PC-3 (cell line): ENCODE results near the gene TSFM.

Experiments used
- EZH2 ChIP-seq: fragments of 300-600 bp; sonication (generic); IDR thresholded peaks from one replicate; pipeline ENCODE4 v1.6.1; 2017; ENCODE audit warnings: antibody characterized with exemption, mild to moderate bottlenecking, low read length; ENCODE audit not compliant: unreplicated experiment
- EZH2phosphoT487 ChIP-seq: fragments of 300-600 bp; sonication (generic); IDR thresholded peaks from 2 replicates; pipeline ENCODE4 v1.6.1; 2018; ENCODE audit warnings: mild to moderate bottlenecking, antibody characterized with exemption, low read length, borderline replicate concordance
- TF ChIP-seq, protein P1 (sequence below): fragments of 300-600 bp; sonication (generic); conservative IDR thresholded peaks from 2 replicates; pipeline ENCODE4 v1.5.1; 2017; ENCODE audit warnings: antibody characterized with exemption, low read depth, mild to moderate bottlenecking, low read length

DNA sequence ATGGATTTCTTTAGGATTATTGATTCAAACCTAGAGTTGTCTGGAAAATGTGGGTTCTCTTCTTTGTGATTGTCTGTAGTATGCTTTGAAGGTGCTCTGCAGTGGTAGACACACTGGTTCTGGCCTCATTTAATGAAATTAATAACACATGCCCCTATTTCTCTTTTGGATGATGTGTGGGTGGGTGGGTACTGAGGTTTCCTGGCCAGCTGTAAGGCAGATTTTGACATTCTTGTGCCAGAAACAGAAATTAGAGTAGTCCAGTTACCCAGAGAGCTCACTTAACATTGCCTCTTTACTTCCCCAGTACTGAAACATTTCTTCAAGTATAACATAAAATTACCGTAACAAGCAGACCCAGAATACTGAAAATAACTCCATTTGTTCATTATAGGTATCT lies 14.4 kb downstream of the TSFM start:
- TF ChIP-seq, protein P1, sequence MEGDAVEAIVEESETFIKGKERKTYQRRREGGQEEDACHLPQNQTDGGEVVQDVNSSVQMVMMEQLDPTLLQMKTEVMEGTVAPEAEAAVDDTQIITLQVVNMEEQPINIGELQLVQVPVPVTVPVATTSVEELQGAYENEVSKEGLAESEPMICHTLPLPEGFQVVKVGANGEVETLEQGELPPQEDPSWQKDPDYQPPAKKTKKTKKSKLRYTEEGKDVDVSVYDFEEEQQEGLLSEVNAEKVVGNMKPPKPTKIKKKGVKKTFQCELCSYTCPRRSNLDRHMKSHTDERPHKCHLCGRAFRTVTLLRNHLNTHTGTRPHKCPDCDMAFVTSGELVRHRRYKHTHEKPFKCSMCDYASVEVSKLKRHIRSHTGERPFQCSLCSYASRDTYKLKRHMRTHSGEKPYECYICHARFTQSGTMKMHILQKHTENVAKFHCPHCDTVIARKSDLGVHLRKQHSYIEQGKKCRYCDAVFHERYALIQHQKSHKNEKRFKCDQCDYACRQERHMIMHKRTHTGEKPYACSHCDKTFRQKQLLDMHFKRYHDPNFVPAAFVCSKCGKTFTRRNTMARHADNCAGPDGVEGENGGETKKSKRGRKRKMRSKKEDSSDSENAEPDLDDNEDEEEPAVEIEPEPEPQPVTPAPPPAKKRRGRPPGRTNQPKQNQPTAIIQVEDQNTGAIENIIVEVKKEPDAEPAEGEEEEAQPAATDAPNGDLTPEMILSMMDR: no peak
- TF ChIP-seq EZH2phosphoT487: no peak
- no peak for TF ChIP-seq EZH2
